GM18858 (cell line): ENCODE results near the gene ISY1.
"Not testable (repeated sequence)": the region's sequence is repeated elsewhere in the genome, so short reads cannot be mapped to it uniquely, and the experiment has no call there.

ENCODE experiments used
- ATAC-seq: cut with Tn5 transposase; IDR thresholded peaks from one replicate; pipeline ENCODE4 v1.9.1; 2021; ENCODE audit not compliant: unreplicated experiment

The ISY1 gene

DNA sequence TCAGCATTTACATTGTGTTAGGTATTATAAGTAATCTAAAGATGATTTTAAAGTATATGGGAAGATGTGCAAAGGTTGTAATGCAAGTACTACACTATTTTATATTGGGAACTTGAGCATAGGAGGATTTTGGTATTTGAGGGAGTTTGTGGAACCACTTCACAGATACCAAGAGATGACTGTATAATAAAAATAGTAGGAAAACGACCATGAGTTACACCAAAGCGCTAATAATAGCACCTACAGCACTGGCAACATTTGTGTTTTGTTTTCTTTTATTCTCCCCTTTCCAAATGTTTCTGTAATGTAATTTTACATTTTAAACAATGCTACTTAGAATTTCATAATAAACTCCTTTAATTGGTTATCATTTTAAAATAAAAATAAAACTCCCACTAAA is 12.3 kb upstream of the ISY1 start:
- no peak for ATAC-seq

DNA sequence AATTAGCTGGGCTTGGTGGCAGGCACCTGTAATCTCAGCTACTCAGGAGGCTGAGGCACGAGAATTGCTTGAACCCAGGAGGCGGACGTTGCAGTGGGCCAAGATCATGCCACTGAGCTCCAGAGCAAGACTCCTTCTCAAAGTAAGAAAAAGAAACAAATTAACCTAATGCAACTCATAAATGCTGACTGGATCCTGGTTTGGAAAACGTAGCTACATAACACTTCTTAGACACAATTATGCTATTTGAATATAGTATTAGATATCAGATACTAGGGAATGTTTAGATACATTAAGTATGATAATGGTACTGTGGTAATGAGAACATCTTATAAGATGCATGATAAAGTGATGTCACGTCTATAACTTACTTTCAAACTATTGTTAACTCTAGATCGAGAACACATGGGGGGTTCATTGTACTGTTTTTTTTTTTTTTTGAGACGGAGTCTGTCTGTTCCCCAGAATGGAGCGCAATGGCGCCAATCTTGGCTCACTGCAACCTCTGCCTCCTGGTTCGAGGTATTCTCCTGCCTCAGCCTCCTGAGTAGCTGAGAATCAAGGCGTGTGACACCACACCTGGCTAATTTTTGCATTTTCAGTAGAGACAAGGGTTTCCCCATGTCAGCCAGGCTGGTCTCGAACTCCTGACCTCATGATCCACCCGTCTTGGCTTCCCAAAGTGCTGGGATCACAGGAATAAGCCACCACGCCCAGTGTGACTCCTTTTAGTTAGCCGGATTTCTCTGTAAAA is 5.9 kb upstream of the ISY1 start:
- no peak for ATAC-seq

DNA sequence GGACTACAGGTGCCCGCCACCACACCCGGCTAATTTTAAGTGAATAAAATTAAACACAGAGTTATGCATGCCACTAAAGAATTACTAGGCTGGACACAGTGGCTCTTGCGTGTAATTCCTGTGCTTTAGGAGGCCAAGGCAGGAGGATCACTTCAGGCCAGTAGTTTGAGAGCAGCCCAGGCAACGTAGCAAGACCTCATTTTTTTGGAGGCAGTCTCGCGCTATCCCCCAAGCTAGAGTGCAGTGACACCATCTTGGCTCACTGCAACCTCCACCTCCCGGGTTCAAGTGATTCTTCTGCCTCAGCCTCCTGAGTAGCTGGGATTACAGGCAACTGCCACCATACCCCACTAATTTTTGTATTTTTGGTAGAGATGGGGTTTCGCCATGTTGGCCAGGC is 4.7 kb upstream of the ISY1 start:
- not testable (repeated sequence) for ATAC-seq

DNA sequence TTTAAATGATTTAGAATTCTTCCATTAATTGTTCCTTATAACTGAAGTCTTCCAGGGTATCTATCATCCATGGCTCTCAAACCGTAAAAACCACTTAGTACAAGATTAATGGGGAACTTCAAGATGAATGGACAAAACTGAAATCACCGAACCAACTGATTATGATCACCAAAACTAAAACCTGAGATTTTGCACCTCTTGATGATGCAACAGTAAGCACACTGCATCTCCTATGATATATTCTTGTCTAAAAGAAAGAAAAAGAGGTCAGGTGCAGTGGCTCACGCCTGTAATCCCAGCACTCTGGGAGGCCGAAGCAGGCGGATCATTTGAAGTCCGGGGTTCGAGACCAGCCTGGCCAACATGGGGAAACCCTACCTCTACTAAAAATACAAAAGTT is 3.6 kb upstream of the ISY1 start:
- no peak for ATAC-seq

DNA sequence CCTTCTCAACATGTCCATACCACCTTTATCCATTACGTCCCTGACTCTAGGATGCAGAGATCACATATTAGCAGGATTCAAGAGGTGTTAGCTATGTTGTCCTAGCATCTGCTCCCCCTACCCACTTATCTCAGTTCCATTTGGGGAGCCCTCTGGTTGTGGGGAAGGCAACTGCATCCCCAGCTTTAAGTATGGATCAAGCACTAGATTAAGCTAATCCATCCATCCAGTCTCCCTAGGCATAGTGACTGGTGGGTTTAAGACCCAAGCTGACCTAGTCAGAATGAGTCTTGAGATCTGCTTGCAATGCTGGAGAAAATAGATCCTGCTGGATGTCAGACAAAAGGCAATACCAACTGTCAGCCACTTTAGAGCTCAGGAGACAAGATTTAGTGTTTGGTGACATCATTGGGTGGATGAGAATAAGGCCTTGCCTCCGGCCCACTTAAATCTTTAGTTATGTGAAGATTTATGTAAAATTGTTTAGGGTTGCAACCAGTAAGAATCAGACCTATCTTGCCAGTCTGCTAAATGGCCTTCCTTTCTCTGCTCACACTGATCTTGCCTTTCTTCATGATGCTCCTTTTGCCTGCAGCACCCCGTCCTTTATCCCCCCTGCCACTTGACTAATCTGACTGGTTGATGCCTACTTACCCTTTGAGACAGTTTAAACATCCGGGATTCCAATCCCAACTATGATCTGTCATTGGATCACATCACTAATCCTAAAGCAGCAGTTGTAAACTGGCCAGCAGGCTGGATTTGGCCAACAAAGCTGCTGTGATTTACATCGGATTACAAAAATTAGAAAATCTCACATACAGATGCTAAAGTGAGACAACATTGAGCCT is 2.1 kb upstream of the ISY1 start:
- ATAC-seq, result no peak

DNA sequence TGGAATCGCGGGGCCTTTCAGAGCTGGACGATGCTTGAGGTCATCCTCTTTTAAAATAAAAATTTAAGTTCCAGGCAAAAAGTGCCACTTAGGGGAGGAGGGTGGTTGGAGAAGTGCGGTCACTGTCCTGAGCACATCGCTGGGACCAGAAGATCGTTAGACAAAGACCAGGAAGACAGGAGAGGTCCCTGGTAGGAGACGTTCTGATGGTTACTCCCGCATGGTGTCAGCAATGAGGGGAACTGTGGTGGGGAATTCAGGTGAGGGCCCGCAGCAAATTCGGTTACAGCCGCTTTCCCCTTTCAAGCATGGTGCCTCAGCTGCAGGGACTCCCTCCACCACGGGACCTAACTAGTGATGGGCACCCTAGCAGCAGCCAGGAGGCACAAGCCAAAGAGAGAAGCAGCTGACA is 1.0 kb upstream of the ISY1 start:
- no peak for ATAC-seq

DNA sequence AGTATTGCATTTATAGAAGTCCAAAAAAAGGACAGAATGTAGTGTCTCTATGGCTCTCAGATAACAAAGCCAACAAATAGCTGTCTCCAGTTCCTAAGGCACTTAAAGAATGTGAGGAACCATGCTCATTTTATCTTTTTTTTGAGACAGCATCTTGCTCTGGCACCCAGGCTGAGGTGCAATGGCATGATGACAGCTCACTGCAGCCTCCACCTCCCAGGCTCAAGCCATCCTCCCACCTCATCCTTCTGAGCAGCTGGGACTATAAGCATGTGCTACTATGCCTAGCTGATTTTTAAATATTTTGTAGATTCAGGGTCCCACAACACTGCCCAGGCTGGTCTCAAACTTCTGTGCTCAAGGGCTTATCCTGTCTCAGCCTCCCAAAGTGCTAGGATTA is 16.1 kb downstream of the ISY1 start:
- no peak for ATAC-seq

DNA sequence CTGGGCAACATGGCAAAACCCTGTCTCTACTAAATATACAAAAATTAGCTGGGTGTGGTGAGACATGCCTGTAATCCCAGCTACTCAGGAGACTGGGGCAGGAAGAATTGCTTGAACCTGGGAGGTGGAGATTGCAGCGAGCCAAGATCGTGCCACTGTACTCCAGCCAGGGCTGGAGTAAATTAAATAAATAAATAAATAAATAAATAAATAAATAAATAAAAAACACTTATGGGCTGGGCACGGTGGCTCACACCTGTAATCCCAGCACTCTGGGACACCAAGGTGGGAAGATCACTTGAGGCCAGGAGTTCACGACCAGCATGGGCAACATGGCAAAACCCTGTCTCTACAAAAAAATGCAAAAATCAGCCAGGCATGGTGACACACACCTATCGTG is 19.9 kb downstream of the ISY1 start:
- not testable (repeated sequence) for ATAC-seq

DNA sequence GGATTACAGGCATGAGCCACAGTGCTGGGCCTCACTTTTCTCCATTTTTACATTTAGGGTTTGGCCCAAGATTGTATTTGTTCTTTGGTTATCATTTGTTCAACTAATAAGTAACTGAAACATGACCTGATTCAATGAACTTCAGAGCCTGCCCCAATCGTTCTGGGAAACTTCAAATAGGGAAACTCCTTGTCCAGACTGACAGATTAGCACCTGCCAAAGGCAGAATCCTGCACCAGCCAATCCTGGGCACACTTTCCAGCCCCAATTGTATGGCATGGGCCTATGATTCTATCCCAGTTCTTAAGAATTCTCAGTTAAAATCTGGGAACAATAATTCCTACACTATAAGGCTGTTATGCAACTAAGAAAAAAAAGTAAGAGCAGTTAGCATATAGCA is 21.0 kb downstream of the ISY1 start:
- ATAC-seq, result no peak

DNA sequence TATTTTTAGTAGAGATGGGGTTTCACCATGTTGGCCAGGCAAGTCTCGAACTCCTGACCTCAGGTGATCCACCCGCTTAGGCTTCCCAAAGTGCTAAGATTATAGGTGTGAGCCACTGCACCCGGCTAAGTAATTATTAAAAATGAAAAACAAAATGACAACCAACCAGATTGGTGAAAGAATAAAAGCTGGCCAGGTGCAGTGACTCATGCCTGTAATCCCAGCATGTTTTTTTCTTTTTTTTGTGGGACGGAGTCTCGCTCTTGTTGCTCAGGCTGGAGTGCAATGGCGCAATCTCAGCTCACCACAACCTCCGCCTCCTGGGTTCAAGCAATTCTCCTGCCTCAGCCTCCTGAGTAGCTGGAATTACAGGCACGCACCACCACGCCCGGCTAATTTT is 24.6 kb downstream of the ISY1 start:
- not testable (repeated sequence) for ATAC-seq

DNA sequence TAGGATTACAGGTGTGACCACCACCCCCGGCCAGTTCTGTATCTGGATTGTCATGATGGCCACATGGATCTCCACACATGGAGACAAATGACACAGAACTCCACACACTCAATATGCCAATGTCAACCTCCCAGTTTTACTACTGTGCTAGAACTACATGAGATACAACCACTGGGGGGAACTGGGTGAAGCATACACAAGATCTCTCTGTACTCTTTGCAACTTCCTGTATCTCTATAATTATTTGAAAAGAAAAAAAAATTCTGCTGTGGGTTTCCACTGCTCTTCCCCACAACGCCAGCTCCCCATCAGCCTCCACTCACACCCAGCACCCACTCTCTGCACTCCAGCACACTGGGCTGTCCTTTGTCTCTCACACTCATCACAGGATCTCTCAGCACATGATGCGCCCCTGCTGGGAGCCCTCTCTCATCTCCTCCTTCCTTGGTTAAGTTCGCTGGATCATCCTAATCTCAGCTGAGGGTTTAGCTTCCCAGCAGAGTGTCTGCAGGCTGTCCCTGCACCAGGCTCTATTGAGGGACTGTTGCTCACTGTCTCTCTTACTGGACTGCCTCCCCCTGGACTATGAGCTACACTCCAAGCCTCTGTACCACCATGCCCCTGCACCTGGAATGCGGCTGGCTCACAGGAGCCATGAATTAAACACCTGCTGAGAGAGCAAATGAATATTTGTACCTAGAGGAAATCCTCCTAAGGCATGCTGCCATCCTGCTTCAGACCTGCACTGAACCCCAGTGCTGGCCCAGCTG is 28.6 kb downstream of the ISY1 start:
- ATAC-seq, result no peak

DNA sequence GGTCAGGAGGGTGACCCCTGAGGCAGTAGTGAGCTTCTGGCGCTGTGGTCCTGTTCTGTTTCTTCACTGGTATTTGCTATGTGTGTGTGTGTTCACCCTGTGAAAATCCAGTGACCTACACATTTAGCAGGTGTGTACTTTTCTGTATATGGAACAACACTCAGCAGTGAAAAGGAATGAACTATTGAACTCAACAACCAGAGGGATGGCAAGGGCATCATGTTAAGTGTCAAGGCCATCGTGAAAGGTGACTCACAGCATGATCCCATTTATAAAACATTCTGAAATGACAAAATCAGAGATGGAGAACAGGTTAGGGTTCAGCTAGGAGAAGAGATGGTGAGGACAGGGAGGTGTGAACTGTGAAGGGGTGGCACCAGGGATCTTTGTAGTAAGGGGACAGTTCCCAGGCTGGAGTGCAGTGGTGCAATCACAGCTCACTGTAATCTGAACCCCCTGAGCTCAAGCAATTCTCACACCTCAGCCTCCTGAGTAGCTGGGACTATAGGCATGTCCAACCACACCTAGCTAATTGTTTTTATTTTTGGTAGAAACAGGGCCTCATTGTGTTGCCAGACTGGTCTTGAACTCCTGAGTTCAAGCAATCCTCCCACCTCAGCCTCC is 29.3 kb downstream of the ISY1 start:
- no peak for ATAC-seq

DNA sequence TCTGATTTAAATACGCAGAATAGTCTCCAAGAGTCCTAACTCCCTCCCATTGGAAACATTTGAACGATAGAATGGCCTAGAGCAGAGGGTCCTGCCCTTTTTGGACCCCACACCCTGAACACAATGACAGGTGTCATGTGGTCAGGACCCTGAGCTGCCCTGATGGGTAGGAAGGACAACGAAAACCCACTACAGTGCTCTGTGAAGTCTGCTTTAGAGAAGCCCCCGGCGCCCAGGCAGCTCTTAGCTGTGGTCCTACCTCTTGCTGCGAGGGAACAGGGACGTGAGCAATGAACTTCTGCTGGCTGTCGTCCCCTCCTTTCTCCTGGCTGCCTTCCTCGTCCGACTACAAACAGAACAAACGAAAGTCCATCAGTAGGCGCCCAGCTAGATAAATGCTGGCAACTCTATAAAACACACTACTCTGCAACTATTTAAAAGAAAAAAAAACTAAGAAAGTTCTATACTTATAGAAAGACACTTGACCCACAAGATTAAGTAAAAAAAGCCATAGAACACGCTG is 30.5 kb downstream of the ISY1 start:
- no peak for ATAC-seq

DNA sequence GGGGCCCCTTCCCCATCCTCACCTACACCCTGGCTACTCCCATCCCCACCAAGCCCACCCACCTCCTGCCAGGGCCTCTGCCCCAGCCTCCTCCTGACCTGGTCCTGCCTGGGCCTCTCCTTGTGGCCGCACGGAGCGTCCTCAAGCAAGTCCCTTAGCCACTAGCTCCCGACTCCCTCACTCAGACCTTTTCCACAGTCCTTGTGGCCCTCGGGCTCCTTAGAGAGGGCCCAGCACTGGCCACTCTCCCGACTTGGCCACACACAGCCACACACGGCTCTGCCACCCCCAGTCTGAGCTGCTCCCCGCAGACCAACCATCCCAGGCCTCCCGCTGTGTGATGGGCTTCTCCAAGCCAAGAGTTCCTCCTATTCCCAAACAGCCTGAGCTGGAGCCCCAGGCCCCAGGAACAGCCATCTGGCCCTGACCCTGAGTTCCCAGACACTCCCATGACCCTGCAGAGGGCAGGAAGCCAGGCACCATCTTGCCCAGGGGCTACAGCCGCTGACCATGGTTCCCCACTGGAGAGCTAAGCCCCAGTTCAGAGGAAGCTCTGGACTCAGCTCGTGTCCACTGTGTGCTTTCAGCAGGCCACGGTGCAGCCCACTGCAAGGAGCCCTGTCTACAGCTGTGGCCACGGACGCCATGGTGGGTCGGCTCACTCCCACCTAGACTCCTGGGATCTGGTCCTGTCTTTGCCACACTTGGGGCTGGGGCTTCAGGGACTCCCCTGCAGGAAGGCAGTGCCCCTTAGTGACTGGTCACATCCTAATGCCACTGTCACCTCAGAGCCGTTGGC is 32.3 kb downstream of the ISY1 start:
- no peak for ATAC-seq

DNA sequence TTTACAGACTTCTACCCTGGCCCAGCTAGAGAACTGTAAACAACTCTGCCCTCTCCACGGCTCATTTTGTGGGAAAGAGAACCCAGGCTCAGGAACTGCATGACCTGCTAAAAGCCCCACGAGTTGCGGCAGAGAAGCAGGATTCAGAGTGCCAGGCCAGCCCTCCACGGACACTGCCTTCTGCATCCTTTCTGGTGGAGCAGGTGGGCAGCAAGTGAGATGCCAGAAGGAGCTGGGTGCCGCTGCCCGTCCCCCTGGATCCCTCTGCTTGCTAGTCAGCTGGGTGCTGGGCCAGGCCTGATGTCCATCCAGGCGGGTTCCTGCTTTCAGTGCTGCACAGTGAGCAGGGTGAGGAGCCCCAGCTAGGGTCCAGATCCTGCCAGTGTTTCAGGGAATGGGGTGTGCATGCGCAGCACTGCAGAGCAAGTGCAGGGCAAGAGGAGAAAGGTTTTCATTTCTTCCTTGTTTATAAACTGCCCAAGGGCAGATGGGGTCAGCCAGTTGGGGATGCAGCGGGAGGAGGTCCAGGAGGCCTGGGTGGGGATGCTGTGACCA is 34.1 kb downstream of the ISY1 start:
- ATAC-seq, result no peak

DNA sequence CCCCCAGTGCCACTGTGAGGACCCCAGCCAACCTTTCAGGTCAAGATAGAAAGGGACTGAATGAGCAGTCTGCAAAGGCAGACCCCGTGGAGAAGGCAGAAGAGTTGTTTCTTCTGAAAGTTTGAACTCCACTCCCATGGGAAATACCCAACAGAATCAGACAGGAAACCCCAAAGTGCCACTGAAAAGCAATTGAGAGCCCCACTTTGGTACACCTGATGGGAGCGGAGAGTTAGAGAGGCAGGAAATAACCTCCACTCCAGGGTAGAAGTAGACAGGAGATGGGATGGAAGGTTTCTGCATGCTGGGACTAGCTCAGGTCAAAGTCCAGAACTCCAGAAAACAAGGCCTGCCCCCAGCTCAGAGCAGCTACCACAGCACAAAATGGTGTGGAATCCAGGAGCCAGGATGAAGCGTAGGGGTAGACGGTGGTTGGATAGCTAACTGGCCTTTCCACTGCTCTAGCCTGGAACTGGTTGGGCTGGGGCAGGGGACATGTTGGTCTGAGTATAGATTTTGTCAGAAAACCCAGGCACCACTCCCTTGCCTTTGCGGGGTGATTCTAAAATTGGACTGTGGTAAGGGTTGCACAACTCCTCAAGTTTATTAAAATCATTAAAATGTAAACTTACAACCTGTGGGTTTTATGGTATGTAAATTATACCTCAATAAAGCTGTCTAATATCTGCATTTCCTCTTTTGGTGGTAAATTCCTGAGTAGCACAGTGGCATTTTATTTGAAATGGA is 37.4 kb downstream of the ISY1 start:
- ATAC-seq, result no peak

DNA sequence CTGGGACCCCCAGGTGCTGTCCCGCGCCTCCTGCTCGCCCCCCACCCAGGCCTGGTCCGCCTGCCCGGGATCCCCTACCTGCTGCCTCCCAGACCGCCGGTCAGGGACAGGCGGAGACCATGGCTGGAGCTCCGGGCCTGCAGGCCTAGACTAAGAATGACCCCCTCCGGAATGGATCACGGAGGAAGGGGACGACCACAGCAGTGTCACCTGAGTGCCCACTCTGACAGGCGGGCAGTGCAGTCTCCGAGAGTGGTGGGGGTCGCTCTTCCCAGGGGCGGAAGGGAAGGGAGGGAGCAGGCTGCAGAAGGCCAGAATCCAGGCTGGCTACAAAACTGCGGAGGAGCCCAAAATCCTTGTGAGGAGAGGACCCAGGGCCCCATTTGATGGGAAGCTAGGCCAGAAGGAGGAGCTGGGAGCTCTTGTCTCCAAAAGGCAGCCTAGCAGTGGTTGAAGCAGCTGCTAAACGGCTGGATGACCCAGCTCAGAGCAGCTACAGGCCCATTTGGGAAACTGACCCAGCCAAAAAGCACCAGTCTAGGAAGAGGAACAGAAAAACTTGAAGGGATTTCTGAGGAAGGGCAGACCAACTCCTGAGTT is 38.4 kb downstream of the ISY1 start:
- ATAC-seq, result no peak

DNA sequence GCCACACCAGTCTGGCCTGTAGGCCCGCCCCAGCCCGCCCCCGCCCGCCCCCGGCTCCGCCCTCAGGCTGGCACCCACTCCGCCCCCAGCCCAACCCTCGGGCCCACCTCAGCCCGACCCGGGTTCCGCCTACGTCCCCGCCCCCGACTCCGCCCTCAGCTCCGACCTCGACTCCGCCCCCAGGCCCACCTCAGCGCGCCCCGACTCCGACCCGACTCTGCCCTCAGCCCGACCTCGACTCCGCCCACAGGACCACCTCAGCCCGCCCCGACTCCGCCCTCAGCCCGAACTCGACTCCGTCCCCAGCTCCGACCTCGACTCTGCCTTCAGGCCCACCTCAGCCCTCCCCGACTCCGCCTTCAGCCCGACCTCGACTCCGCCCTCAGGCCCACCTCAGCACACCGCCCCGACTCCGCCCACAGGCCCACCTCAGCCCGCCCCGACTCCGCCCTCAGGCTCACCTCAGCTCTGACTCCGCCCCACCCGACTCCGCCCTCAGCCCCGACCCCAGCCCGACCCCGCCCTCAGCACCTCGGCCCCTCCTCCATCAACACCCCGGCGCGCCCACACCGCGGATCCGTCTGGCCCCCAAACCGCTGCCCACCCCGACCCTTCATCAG is 39.0 kb downstream of the ISY1 start, which contains the start of gene RAB43:
RAB43 (minus strand) TSS at position 13 of the 620 bp plus-strand sequence. CDS start 315 bp downstream, outside the sequence.
- ATAC-seq, result no peak
